Keratinocyte (primary cell): ENCODE data around the gene ORM1. TPM values are rescaled to one million over a fixed set of nuclear protein-coding genes. Genes with fewer than 3 reads are reported as not detected.
"Not testable (repeated sequence)": the region's sequence is repeated elsewhere in the genome, so short reads cannot be mapped to it uniquely, and the experiment has no call there.

Source experiments
- DNase-seq: peaks from one replicate; pipeline ENCODE4 v3.0.0-alpha.2; 2011; ENCODE audit warnings: low read depth, missing footprints, low spot score
- FAIRE-seq: peaks from 2 replicates; lab custom pipeline; 2011; peaks lifted over from hg19 to GRCh38; lab: Jason Lieb, UNC
- H2AFZ ChIP-seq: 2 replicates; pipeline ENCODE4 v1.6.0; 2012; ENCODE audit warnings: low read length, control low read depth, inconsistent platforms; ENCODE audit not compliant: control insufficient read depth
- H3K27ac ChIP-seq: 2 replicates; pipeline ENCODE4 v1.5.1; 2011; ENCODE audit warnings: low read length; ENCODE audit not compliant: control insufficient read depth, insufficient read depth
- H3K27me3 ChIP-seq: 3 replicates; pipeline ENCODE4 v1.6.0; 2011; ENCODE audit warnings: low read length; ENCODE audit not compliant: control insufficient read depth, insufficient read depth; ENCODE audit errors: extremely low read depth
- H3K36me3 ChIP-seq, 2 experiments: 2 replicates in 1 of 2; 3 replicates in 1 of 2; pipeline ENCODE4 v1.5.1; 2011; ENCODE audit warnings: low read length in 2 of 2, mild to moderate bottlenecking in 1 of 2; ENCODE audit not compliant: control insufficient read depth in 2 of 2, insufficient read depth in 2 of 2; ENCODE audit errors: extremely low read depth in 1 of 2
- H3K4me1 ChIP-seq: 3 replicates; pipeline ENCODE4 v1.5.1; 2011; ENCODE audit warnings: low read length; ENCODE audit not compliant: control insufficient read depth, insufficient read depth; ENCODE audit errors: extremely low read depth
- H3K4me2 ChIP-seq: 3 replicates; pipeline ENCODE4 v1.6.0; 2011; ENCODE audit warnings: low read depth, low read length; ENCODE audit not compliant: control insufficient read depth, insufficient read depth; ENCODE audit errors: extremely low read depth
- H3K4me3 ChIP-seq, 3 experiments: fragments of 200-600 bp in 1 of 3; sonication (generic) in 1 of 3; 2 replicates in 2 of 3; 3 replicates in 1 of 3; pipeline ENCODE4 v1.5.1; 2011 to 2016; ENCODE audit warnings: low read length in 3 of 3, mild to moderate bottlenecking in 3 of 3, control low read depth in 2 of 3, inconsistent platforms in 1 of 3, low read depth in 1 of 3, mixed read lengths in 1 of 3, mixed run types in 1 of 3, moderate library complexity in 1 of 3; ENCODE audit not compliant: control insufficient read depth in 2 of 3, insufficient read depth in 2 of 3; ENCODE audit errors: extremely low read depth in 1 of 3
- H3K79me2 ChIP-seq: 2 replicates; pipeline ENCODE4 v1.6.0; 2012; ENCODE audit warnings: low read length; ENCODE audit not compliant: control insufficient read depth, insufficient read depth
- H3K9ac ChIP-seq: 3 replicates; pipeline ENCODE4 v1.6.0; 2011; ENCODE audit warnings: low read length; ENCODE audit not compliant: control insufficient read depth, insufficient read depth; ENCODE audit errors: extremely low read depth
- H3K9me1 ChIP-seq: 3 replicates; pipeline ENCODE4 v1.6.0; 2011; ENCODE audit warnings: low read length; ENCODE audit not compliant: control insufficient read depth, insufficient read depth; ENCODE audit errors: extremely low read depth
- H3K9me3 ChIP-seq: 2 replicates; pipeline ENCODE4 v1.5.1; 2012; ENCODE audit warnings: low read depth, low read length; ENCODE audit not compliant: control insufficient read depth
- H4K20me1 ChIP-seq: 3 replicates; pipeline ENCODE4 v1.6.0; 2011; ENCODE audit warnings: low read length; ENCODE audit not compliant: control insufficient read depth, insufficient read depth; ENCODE audit errors: extremely low read depth
- CTCF ChIP-seq, 3 experiments: IDR thresholded peaks in 1 of 3; conservative IDR thresholded peaks in 1 of 3; optimal IDR thresholded peaks in 1 of 3; 2 replicates in 2 of 3; 3 replicates in 1 of 3; pipeline versions ENCODE3 to v1.5.1; 2011; ENCODE audit warnings: low read length in 3 of 3, mild to moderate bottlenecking in 3 of 3, moderate library complexity in 2 of 3, control low read depth in 1 of 3, inconsistent platforms in 1 of 3; ENCODE audit not compliant: insufficient read depth in 2 of 3; ENCODE audit errors: extremely low read depth in 1 of 3
- EZH2 ChIP-seq: IDR thresholded peaks from one replicate; pipeline ENCODE4 v1.6.1; 2012; ENCODE audit warnings: inconsistent platforms, mild to moderate bottlenecking, low read length, moderate library complexity
- dilution Hi-C: fragments of 300-500 bp; cut with MboI; formaldehyde crosslinking; loops from one replicate; pipeline ENCODE4 v1.7.0; 2020; ENCODE audit warnings: low sequenced_read_pairs; ENCODE audit not compliant: extremely low pct_ligation_motif_present
- polyA plus RNA-seq, 5 experiments: library from polyadenylated mRNA; depleted of rRNA in 3 of 5; stranded (reverse) in 3 of 5; stranded (forward) in 1 of 5; unstranded in 1 of 5; fragments of >200 nt; gene quantifications; 1 replicate in 1 of 5; 2 replicates in 3 of 5; 3 replicates in 1 of 5; pipeline versions ENCODE4 v1.2.1 to v1.2.3, GENCODE V29; 2011 to 2012; ENCODE audit warnings: missing spikeins in 2 of 5, low read depth in 1 of 5, low replicate concordance in 1 of 5

The ORM1 gene
- polyA plus RNA-seq, 1 donor (not counting 4 experiments of a cell fraction or from before 2014, with no cell fraction given): not detected

- no peaks in the 10 kb centered on the region for H3K4me1 ChIP-seq
- no peak overlapping the region for H2AFZ ChIP-seq
- dilution Hi-C loops: no loop called here
- H3K9me3 ChIP-seq: no peaks in the 10 kb centered on the region
- H3K4me3 ChIP-seq: no peak overlapping the region
- H3K4me2 ChIP-seq: no peak overlapping the region
- no peaks in the 10 kb centered on the region for H3K79me2 ChIP-seq
- TF ChIP-seq EZH2 (no peak), CTCF (optimal IDR thresholded peaks at IDR 0.05 in 1 of 3, IDR thresholded peaks at IDR 0.05 in 1 of 3, conservative IDR thresholded peaks at IDR 0.05 in 1 of 3; ENCODE audit: extremely low read depth in 1 of 3, insufficient read depth in 2 of 3, low read length in 3 of 3) (no peak)
- H4K20me1 ChIP-seq: no peaks in the 10 kb centered on the region
- H3K27me3 ChIP-seq: no peaks in the 10 kb centered on the region
- H3K9me1 ChIP-seq: no peaks in the 10 kb centered on the region
- no peak for DNase-seq
- no peak overlapping the region for H3K27ac ChIP-seq
- no peak for FAIRE-seq
- H3K36me3 ChIP-seq: no peaks in the 10 kb centered on the region
- H3K9ac ChIP-seq: no peak overlapping the region
Measured at GRCh38 chr9:114327749-114328148, 4.9 kb downstream of the ORM1 start.

GRCh38 chr9:114328357-114328820, 5.5 kb downstream of the ORM1 start:
- H3K27me3 ChIP-seq, H3K79me2 ChIP-seq, H3K4me1 ChIP-seq, H2AFZ ChIP-seq, FAIRE-seq, H3K9me3 ChIP-seq, H3K36me3 ChIP-seq, H3K4me2 ChIP-seq, H4K20me1 ChIP-seq, H3K9ac ChIP-seq, H3K9me1 ChIP-seq, H3K4me3 ChIP-seq, H3K27ac ChIP-seq, dilution Hi-C loops, DNase-seq: not testable (repeated sequence)

GRCh38 chr9:114328937-114329624, 6.2 kb downstream of the ORM1 start:
- H3K79me2 ChIP-seq, dilution Hi-C loops, FAIRE-seq: not testable (repeated sequence)

GRCh38 chr9:114329625-114330022, 6.7 kb downstream of the ORM1 start, which contains the start of gene ORM2:
ORM2 (plus strand) TSS chr9:114329869; CDS start chr9:114329905, 36 bp downstream.
- dilution Hi-C loops, H3K4me3 ChIP-seq, FAIRE-seq: not testable (repeated sequence)

More at GRCh38 chr9:114328937-114329624, 6.2 kb downstream of the ORM1 start:
- H3K4me3 ChIP-seq, H3K36me3 ChIP-seq, H3K4me2 ChIP-seq, H4K20me1 ChIP-seq, H3K9me1 ChIP-seq, H3K27me3 ChIP-seq, DNase-seq, H3K4me1 ChIP-seq, H3K27ac ChIP-seq, H2AFZ ChIP-seq, H3K9ac ChIP-seq, H3K9me3 ChIP-seq: not testable (repeated sequence)

More at GRCh38 chr9:114329625-114330022, 6.7 kb downstream of the ORM1 start, which contains the start of gene ORM2:
- not testable (repeated sequence) for H3K79me2 ChIP-seq, H3K9me1 ChIP-seq, H2AFZ ChIP-seq, H3K27me3 ChIP-seq, H3K27ac ChIP-seq, H3K4me2 ChIP-seq, H3K9ac ChIP-seq, H3K4me1 ChIP-seq, H4K20me1 ChIP-seq, H3K36me3 ChIP-seq, H3K9me3 ChIP-seq, DNase-seq
